Measurements from ENCODE around the gene SGMS1.

The SGMS1 gene

DNA sequence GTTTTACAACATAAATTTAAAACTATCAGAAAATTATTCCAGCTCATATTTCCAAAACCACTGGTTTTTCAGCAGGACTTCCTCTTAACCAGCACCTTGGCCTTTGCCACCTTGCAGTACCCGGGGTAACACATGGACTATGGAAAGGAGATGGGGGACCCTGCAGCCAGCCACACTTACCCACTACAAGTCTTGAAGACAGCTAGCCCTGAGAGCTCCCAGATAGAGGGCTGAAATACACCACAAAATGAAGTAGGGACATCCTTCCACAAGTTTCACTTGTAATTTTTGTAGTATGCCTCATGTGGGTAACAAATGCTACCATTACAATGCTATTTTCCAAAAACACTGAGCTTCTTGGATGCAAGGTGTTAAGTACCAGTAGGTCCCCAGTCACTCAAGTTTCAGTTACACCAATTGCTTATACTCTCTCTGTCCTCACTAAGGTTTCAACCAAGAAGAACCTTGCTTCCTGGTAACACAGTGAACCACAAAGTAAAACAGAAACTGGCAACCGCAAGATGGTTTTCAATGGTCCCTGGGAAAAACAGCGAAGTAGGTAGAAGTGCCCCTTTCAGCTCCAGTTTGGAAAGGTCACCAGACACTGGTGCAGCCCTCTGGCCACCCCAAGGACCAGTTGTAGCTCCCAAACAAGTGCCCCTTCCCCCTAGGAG is 110.9 kb downstream of the SGMS1 start:
- TF ChIP-seq, protein P1, sequence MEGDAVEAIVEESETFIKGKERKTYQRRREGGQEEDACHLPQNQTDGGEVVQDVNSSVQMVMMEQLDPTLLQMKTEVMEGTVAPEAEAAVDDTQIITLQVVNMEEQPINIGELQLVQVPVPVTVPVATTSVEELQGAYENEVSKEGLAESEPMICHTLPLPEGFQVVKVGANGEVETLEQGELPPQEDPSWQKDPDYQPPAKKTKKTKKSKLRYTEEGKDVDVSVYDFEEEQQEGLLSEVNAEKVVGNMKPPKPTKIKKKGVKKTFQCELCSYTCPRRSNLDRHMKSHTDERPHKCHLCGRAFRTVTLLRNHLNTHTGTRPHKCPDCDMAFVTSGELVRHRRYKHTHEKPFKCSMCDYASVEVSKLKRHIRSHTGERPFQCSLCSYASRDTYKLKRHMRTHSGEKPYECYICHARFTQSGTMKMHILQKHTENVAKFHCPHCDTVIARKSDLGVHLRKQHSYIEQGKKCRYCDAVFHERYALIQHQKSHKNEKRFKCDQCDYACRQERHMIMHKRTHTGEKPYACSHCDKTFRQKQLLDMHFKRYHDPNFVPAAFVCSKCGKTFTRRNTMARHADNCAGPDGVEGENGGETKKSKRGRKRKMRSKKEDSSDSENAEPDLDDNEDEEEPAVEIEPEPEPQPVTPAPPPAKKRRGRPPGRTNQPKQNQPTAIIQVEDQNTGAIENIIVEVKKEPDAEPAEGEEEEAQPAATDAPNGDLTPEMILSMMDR (conservative IDR thresholded peaks at IDR 0.05; ENCODE audit: low read depth) = no peak
- H3K27ac ChIP-seq = no peak overlapping the region
- ChIA-PET CTCF (interaction anchor here (0.5 kb wide), 1 partner anchor 921 kb away, joined by 3 read pairs; no protein-coding TSS in a partner anchor), POLR2A (ENCODE audit: low non-redundant PET) (no interaction called here)
- DNase-seq (ENCODE audit: low spot score) = no peak

DNA sequence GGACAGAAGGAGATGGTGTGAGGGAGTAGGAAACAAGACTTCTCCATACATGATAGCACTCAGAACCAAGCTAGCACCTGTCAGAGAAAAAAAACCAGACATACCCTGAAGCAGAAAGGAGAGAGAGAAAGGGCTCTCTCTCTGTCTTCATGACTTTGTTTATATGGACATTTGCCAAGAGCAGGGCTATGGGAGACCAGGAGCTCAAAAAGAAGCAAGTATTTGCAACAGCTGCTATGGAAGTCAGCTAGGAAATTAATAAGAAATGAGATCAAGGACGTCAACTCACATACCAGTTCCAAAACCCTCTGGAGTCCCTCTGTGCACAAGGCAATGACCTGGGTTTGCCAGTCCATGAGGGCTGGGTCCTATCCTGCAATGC is 111.6 kb downstream of the SGMS1 start:
- no peak for DNase-seq (ENCODE audit: low spot score)
- TF ChIP-seq, protein P1 (conservative IDR thresholded peaks at IDR 0.05; ENCODE audit: low read depth) = no peak
- H3K27ac ChIP-seq = no peak overlapping the region
- ChIA-PET POLR2A (ENCODE audit: low non-redundant PET) (no interaction called here), CTCF (no interaction called here)

- DNase-seq (ENCODE audit: low spot score) = no peak
- ChIA-PET POLR2A (ENCODE audit: low non-redundant PET) (no interaction called here), CTCF (no interaction called here)
- TF ChIP-seq, protein P1 (conservative IDR thresholded peaks at IDR 0.05; ENCODE audit: low read depth) = no peak
- H3K27ac ChIP-seq = no peak overlapping the region
Measured at GRCh38 chr10:50511492-50512213, 112.1 kb downstream of the SGMS1 start.

DNA sequence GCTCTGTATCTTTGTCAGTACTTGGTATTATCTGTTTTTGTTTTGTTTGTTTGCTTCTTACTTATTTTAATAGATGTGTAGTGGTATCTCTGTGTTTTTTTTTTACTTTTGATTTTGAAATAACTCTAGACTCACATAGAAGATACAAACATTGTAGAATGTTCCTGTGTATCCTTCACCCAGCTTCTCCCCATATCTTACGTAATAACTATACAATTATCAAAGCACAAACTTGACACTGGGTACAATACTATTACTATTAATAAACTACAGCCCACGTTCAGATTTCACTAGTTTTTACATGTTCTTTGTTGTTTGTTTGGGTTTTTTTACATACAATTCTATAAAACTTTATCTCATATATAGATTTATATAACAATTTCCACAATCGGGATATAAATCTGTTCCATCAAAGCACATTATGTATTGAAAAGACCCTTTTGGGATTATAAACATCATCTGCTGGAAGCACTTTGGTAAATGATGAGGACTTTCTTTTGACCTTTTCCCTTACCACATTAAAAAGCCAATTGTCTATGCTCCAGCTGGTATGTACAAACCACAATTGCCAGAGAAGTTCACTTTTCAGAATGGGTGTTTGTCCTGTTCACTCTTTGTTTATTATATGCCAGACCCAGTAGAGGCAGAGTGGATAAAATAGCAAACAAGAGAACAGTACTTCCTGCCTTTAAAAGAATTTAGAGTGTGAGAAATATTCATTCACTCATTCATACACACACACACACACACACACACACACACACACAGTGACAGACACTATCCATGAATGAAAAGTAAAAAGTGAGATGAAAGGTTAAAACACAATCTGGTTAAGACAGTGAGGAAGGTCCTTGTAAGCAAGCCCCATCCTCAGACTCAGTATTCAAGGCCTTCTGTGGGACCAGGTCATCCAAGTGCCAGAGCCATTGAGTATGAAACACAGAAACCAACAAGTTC is 113.0 kb downstream of the SGMS1 start:
- no peak for DNase-seq (ENCODE audit: low spot score)
- TF ChIP-seq, protein P1 (conservative IDR thresholded peaks at IDR 0.05; ENCODE audit: low read depth) = no peak
- CTCF ChIA-PET = no interaction called here
- H3K27ac ChIP-seq = no peak overlapping the region
- POLR2A ChIA-PET (ENCODE audit: low non-redundant PET) = no interaction called here

DNA sequence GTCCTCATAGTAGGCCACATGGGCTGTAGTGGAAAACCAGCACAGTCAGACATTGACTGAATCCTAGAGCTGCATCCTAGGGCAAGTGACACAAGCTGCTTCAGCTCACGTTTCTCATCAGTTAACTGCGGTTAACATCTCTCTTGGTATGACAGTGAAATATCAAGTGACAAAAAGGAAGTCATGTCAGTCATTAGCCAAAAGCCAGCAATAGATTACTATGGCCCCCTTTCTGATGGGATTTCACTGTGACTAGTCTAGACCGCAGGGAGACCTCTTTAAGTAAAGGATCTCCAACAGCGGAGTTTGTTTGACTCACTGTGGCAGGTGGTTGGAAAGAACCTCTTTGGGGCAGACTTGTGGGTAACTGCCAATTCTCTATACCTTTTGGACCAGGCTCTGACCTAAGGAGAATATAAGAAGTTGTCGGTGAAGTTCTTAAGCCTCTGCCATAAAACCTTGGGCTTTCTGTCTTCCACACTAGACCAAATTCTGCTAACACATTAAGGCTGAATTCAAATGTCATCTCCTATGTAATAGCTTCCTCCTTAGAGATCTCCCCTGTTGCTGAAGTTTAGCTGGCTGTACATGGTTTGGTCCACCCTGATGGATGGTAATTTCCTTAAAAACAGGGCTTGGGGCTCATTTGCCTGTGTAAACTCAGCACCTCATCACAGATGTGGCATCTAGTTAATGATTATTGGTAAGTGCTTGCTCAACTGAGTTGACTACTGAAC is 115.3 kb downstream of the SGMS1 start:
- ChIA-PET POLR2A (ENCODE audit: low non-redundant PET) (no interaction called here), CTCF (no interaction called here)
- no peak overlapping the region for H3K27ac ChIP-seq
- no peak for DNase-seq (ENCODE audit: low spot score)
- TF ChIP-seq, protein P1 (conservative IDR thresholded peaks at IDR 0.05; ENCODE audit: low read depth) = no peak
